Measurements from ENCODE around the gene BTG4. TPM values are rescaled to one million over a fixed set of nuclear protein-coding genes. Genes with fewer than 3 reads are reported as not detected.

Gene BTG4
- total and polyA plus RNA-seq, 2 of the 8 experiments (the other 6 are each of a cell fraction or from before 2014, with no cell fraction given): 0.06 TPM; not detected in 1

DNA sequence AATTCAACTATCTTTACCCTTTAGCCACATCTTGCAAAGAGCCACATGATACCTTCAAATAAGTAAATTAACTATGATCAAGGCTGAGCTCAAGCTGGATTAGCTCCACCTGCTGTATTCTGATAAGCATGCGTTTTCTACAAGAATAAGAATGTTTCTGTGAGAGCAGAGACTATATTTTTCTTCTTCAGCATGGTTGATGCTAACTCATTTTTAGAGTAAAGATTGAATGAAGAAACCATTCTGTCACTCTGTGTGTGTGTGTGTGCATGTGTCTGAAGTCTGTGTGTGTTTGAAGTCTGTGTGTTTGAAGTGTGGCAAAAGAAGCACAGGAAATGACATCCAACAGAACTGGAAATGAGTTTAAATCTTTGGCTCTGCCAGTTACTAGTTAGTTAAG lies 16.4 kb upstream of the BTG4 start:
- Histone ChIP-seq H4K5ac (ENCODE audit: insufficient read length, low read depth, low read length) (no peak overlapping the region), H3K4me3 (ENCODE audit: extremely low read depth in 1 of 4, insufficient read depth in 2 of 4, low read depth in 3 of 4, low read length in 4 of 4) (no peak overlapping the region), H3K4me1 (replicated peaks in 1 of 4; ENCODE audit: control insufficient read depth in 3 of 4, insufficient read depth in 4 of 4, low read length in 3 of 4) (peaks cover 0 to 4% (median 0%) of the 10 kb centered on the region in 4 experiments; a peak in 1 of 7 replicates), H3K14ac (ENCODE audit: insufficient read length) (no peak overlapping the region), H3K56ac (replicated peaks; ENCODE audit: insufficient read length, low read depth, low read length) (no peak overlapping the region), H3K9ac (replicated peaks in 1 of 4; ENCODE audit: extremely low read depth in 1 of 4, low read depth in 3 of 4, low read length in 3 of 4) (no peak overlapping the region), H3K4me2 (ENCODE audit: insufficient read depth in 1 of 2, low read depth in 2 of 2, low read length in 2 of 2) (no peak overlapping the region), H3K4ac (replicated peaks; ENCODE audit: insufficient read length, low read depth, low read length) (no peak overlapping the region), H4K20me1 (replicated peaks in 1 of 2; ENCODE audit: control insufficient read depth in 1 of 2, insufficient read depth in 2 of 2, low read length in 2 of 2) (no peaks in the 10 kb centered on the region), H3K27me3 (replicated peaks in 1 of 4; ENCODE audit: control insufficient read depth in 3 of 4, extremely low read depth in 1 of 4, insufficient read depth in 3 of 4, low read length in 3 of 4) (no peaks in the 10 kb centered on the region), H4K8ac (ENCODE audit: extremely low read depth, insufficient read depth, low read length) (no peak overlapping the region), H2BK5ac (ENCODE audit: low read depth, low read length) (no peak overlapping the region), H3K23ac (ENCODE audit: insufficient read length) (no peak overlapping the region), H2BK20ac (ENCODE audit: low read length) (no peak overlapping the region), H3K23me2 (ENCODE audit: low read depth, low read length) (no peaks in the 10 kb centered on the region), H3K79me1 (ENCODE audit: low read depth, low read length) (no peaks in the 10 kb centered on the region), H3K36me3 (ENCODE audit: control insufficient read depth in 2 of 4, insufficient read depth in 4 of 4, low read length in 3 of 4) (no peaks in the 10 kb centered on the region), H2AK5ac (ENCODE audit: low read depth, low read length) (no peak overlapping the region), H2BK120ac (replicated peaks; ENCODE audit: low read depth, low read length) (no peak overlapping the region), H3K9me3 (ENCODE audit: insufficient read depth in 2 of 2, low read depth in 1 of 2, low read length in 1 of 2) (no peaks in the 10 kb centered on the region), H2BK12ac (ENCODE audit: low read depth, low read length) (no peak overlapping the region), H4K91ac (replicated peaks; ENCODE audit: insufficient read length, low read length) (no peak overlapping the region), H2AFZ (ENCODE audit: low read length) (no peak overlapping the region), H3K18ac (ENCODE audit: extremely low read depth, low read length) (no peak overlapping the region), H2BK15ac (ENCODE audit: low read length) (no peak overlapping the region), H3K27ac (ENCODE audit: low read depth, low read length) (no peak overlapping the region), H3K79me2 (ENCODE audit: control insufficient read depth in 1 of 2, insufficient read depth in 2 of 2, low read length in 2 of 2) (no peaks in the 10 kb centered on the region)
- FAIRE-seq: no peak
- 89% methylated on average over 1 of the region's 1 CpG; no CpG with 5 or more reads in 1 of the 2 experiments for WGBS, 2 experiments (ENCODE audit: extremely low coverage in 1 of 2, insufficient coverage in 1 of 2, insufficient read length in 1 of 2, insufficient replicate concordance in 2 of 2, low coverage in 1 of 2, low lambda C conversion rate in 2 of 2, missing lambda C conversion rate in 1 of 2)
- ChIA-PET CTCF (ENCODE audit: partially characterized antibody) (interaction anchor here (0.8 to 2.2 kb wide), 4 partner anchors 14 to 245 kb away, joined by 3 to 6 read pairs (median 4); no protein-coding TSS in a partner anchor), POLR2A (ENCODE audit: partially characterized antibody) (no interaction called here)
- no peak for TF ChIP-seq TBP (IDR thresholded peaks at IDR 0.05; ENCODE audit: low read depth, low read length)
- no peak for TF ChIP-seq NRF1 (IDR thresholded peaks at IDR 0.05; ENCODE audit: low read depth, low read length)
- DNase-seq (ENCODE audit: low read depth in 1 of 2, low spot score in 2 of 2): no peak

All from H1 (cell line).